Measurements from ENCODE around the gene RHEX.
A peak's percentile ranks its signal among the peaks of the same experiment; 100 is the strongest.
"Not testable (repeated sequence)": the region's sequence is repeated elsewhere in the genome, so short reads cannot be mapped to it uniquely, and the experiment has no call there.

The RHEX gene

GRCh38 chr1:206030191-206030590 lies 22.8 kb upstream of the RHEX start:
- DNase-seq (ENCODE audit: low spot score), result no peak

- DNase-seq (ENCODE audit: low spot score), result peak; percentile 80
These were observed 22.3 kb upstream of the RHEX start for GRCh38 chr1:206030714-206031113.

- DNase-seq (ENCODE audit: low spot score), result no peak
These were observed 20.4 kb upstream of the RHEX start for GRCh38 chr1:206032380-206033140.

GRCh38 chr1:206035027-206035426 lies 17.9 kb upstream of the RHEX start:
- no peak for DNase-seq (ENCODE audit: low spot score)

GRCh38 chr1:206036663-206037455 lies 16.1 kb upstream of the RHEX start:
- no peak for DNase-seq (ENCODE audit: low spot score)

- DNase-seq (ENCODE audit: low spot score), result no peak
These were observed 15.4 kb upstream of the RHEX start for GRCh38 chr1:206037581-206037980.

- DNase-seq (ENCODE audit: low spot score), result peak; percentile 9
These were observed 13.7 kb upstream of the RHEX start for GRCh38 chr1:206039046-206039973.

GRCh38 chr1:206040328-206040727 lies 12.6 kb upstream of the RHEX start:
- DNase-seq (ENCODE audit: low spot score), result no peak

GRCh38 chr1:206041640-206042039 lies 11.3 kb upstream of the RHEX start:
- no peak for DNase-seq (ENCODE audit: low spot score)

GRCh38 chr1:206047271-206047670 lies 5.7 kb upstream of the RHEX start:
- no peak for DNase-seq (ENCODE audit: low spot score)

- DNase-seq (ENCODE audit: low spot score), result no peak
These were observed 4.4 kb upstream of the RHEX start for GRCh38 chr1:206048582-206048981.

GRCh38 chr1:206049293-206049692 lies 3.7 kb upstream of the RHEX start:
- peak; percentile 45 for DNase-seq (ENCODE audit: low spot score)

GRCh38 chr1:206049919-206050600 lies 2.9 kb upstream of the RHEX start:
- no peak for DNase-seq (ENCODE audit: low spot score)

GRCh38 chr1:206050655-206051235 lies 2.2 kb upstream of the RHEX start:
- DNase-seq (ENCODE audit: low spot score), result peak; percentile 78

GRCh38 chr1:206052231-206052865 lies 625 bp upstream of the RHEX start:
- not testable (repeated sequence) for DNase-seq (ENCODE audit: low spot score)

GRCh38 chr1:206053616-206054015 lies 643 bp downstream of the RHEX start:
- DNase-seq (ENCODE audit: low spot score), result not testable (repeated sequence)

- DNase-seq (ENCODE audit: low spot score), result not testable (repeated sequence)
These were observed 2.2 kb downstream of the RHEX start for GRCh38 chr1:206055069-206055625.

- not testable (repeated sequence) for DNase-seq (ENCODE audit: low spot score)
These were observed 2.8 kb downstream of the RHEX start for GRCh38 chr1:206055639-206056323.

GRCh38 chr1:206058289-206058926 lies 5.4 kb downstream of the RHEX start:
- DNase-seq (ENCODE audit: low spot score), result not testable (repeated sequence)
